WTC11 (cell line): ENCODE measurements around the gene ABCB1. TPM values are rescaled to one million over a fixed set of nuclear protein-coding genes. Genes with fewer than 3 reads are reported as not detected.

ENCODE experiments used
- ATAC-seq: fragments of 200-7000 bp; cut with Tn5 transposase; 2 replicates; pipeline ENCODE4 v1.10.0; 2021; ENCODE audit warnings: mild to moderate bottlenecking, moderate library complexity
- CTCF ChIA-PET: fragments of 300-600 bp; sonication (Branson Sonifier 250); formaldehyde crosslinking; loops from one replicate; lab custom pipeline; 2021; ENCODE audit warnings: antibody characterized with exemption; lab: Charles Lee
- POLR2A ChIA-PET: fragments of 350-600 bp; sonication (Branson Sonifier 250); formaldehyde crosslinking; loops from one replicate; lab custom pipeline; 2021; ENCODE audit warnings: antibody characterized with exemption; lab: Charles Lee
- DNase-seq: peaks from one replicate; pipeline ENCODE4 v3.0.0; 2021; ENCODE audit warnings: low spot score
- H3K27ac Mint-ChIP-seq: 2 replicates; pipeline ENCODE4 v1.8.0; 2021; ENCODE audit warnings: mixed read lengths
- H3K27me3 Mint-ChIP-seq: 2 replicates; pipeline ENCODE4 v1.8.0; 2021; ENCODE audit warnings: low read depth, mild to moderate bottlenecking, moderate library complexity, mixed read lengths
- H3K36me3 Mint-ChIP-seq: 2 replicates; pipeline ENCODE4 v1.8.0; 2021; ENCODE audit warnings: mixed read lengths
- H3K4me1 Mint-ChIP-seq: 2 replicates; pipeline ENCODE4 v1.8.0; 2022; ENCODE audit warnings: mixed read lengths
- H3K4me3 Mint-ChIP-seq: 2 replicates; pipeline ENCODE4 v1.8.0; 2021; ENCODE audit warnings: mild to moderate bottlenecking, moderate library complexity, mixed read lengths
- H3K9me3 Mint-ChIP-seq: 2 replicates; pipeline ENCODE4 v1.8.0; 2021; ENCODE audit warnings: mixed read lengths
- CBFB ChIP-seq: sonication (generic); formaldehyde crosslinking; IDR thresholded peaks from 2 replicates; pipeline ENCODE4 v1.8.1; 2022; ENCODE audit warnings: mild to moderate bottlenecking, low read depth, missing genetic modification reagents
- ESRRA ChIP-seq: sonication (generic); formaldehyde crosslinking; IDR thresholded peaks from 2 replicates; pipeline ENCODE4 v1.8.1; 2022; ENCODE audit warnings: mild to moderate bottlenecking, missing genetic modification reagents, borderline replicate concordance
- ETV6 ChIP-seq: sonication (generic); formaldehyde crosslinking; IDR thresholded peaks from 2 replicates; pipeline ENCODE4 v1.8.1; 2022; ENCODE audit warnings: mild to moderate bottlenecking, missing genetic modification reagents
- FOXJ3 ChIP-seq: sonication (generic); formaldehyde crosslinking; IDR thresholded peaks from 2 replicates; pipeline ENCODE4 v1.9.0; 2021; ENCODE audit warnings: missing genetic modification reagents, mild to moderate bottlenecking, borderline replicate concordance
- FOXP1 ChIP-seq: sonication (generic); formaldehyde crosslinking; IDR thresholded peaks from 2 replicates; pipeline ENCODE4 v1.8.0; 2022; ENCODE audit warnings: missing genetic modification reagents, mild to moderate bottlenecking, moderate library complexity, borderline replicate concordance
- GABPB1 ChIP-seq: sonication (generic); formaldehyde crosslinking; IDR thresholded peaks from 2 replicates; pipeline ENCODE4 v1.8.1; 2023; ENCODE audit warnings: mild to moderate bottlenecking, missing genetic modification reagents
- MYBL2 ChIP-seq: sonication (generic); formaldehyde crosslinking; IDR thresholded peaks from 2 replicates; pipeline ENCODE4 v1.8.1; 2023; ENCODE audit warnings: mild to moderate bottlenecking, moderate library complexity, missing genetic modification reagents
- NR2C2 ChIP-seq: sonication (generic); formaldehyde crosslinking; IDR thresholded peaks from 2 replicates; pipeline ENCODE4 v1.8.0; 2022; ENCODE audit warnings: mild to moderate bottlenecking, missing genetic modification reagents
- RELA ChIP-seq: sonication (generic); formaldehyde crosslinking; IDR thresholded peaks from 2 replicates; pipeline ENCODE4 v1.8.1; 2022; ENCODE audit warnings: missing genetic modification reagents, mild to moderate bottlenecking, borderline replicate concordance
- RORB ChIP-seq: fragments of 250-450 bp; sonication (Bioruptor Pico); IDR thresholded peaks from 2 replicates; pipeline ENCODE4 v1.9.0; 2021; ENCODE audit warnings: mild to moderate bottlenecking
- SP1 ChIP-seq: sonication (generic); formaldehyde crosslinking; conservative IDR thresholded peaks from 2 replicates; pipeline ENCODE4 v1.8.1; 2022; ENCODE audit warnings: missing genetic modification reagents
- TP53 ChIP-seq: sonication (generic); formaldehyde crosslinking; IDR thresholded peaks from 2 replicates; pipeline ENCODE4 v1.8.1; 2023; ENCODE audit warnings: mild to moderate bottlenecking, missing genetic modification reagents
- ZNF219 ChIP-seq: sonication (generic); formaldehyde crosslinking; IDR thresholded peaks from 2 replicates; pipeline ENCODE4 v1.8.0; 2023; ENCODE audit warnings: missing genetic modification reagents, mild to moderate bottlenecking, borderline replicate concordance
- ZNF232 ChIP-seq: sonication (generic); formaldehyde crosslinking; IDR thresholded peaks from 2 replicates; pipeline ENCODE4 v1.8.0; 2022; ENCODE audit warnings: mild to moderate bottlenecking, missing genetic modification reagents
- ZNF423 ChIP-seq: fragments of 250-450 bp; sonication (Bioruptor Pico); IDR thresholded peaks from 2 replicates; pipeline ENCODE4 v2.1.2; 2022; ENCODE audit warnings: mild to moderate bottlenecking, moderate library complexity
- ZNF425 ChIP-seq: fragments of 250-450 bp; sonication (Bioruptor Pico); conservative IDR thresholded peaks from 2 replicates; pipeline ENCODE4 v1.9.0; 2021; ENCODE audit warnings: mild to moderate bottlenecking
- total RNA-seq: library from RNA; stranded (reverse); gene quantifications from 3 replicates; pipeline ENCODE4 v1.2.3, GENCODE V29; 2021
- TF ChIP-seq, protein P1 (sequence below): sonication (generic); formaldehyde crosslinking; IDR thresholded peaks from 2 replicates; pipeline ENCODE4 v1.8.1; 2022; ENCODE audit warnings: low read depth, missing genetic modification reagents, borderline replicate concordance
- TF ChIP-seq, protein P2 (sequence below): sonication (generic); formaldehyde crosslinking; IDR thresholded peaks from 2 replicates; pipeline ENCODE4 v1.8.1; 2022; ENCODE audit warnings: mild to moderate bottlenecking, moderate library complexity, missing genetic modification reagents
- TF ChIP-seq, protein P3 (sequence below): sonication (generic); formaldehyde crosslinking; IDR thresholded peaks from 2 replicates; pipeline ENCODE4 v1.8.1; 2023; ENCODE audit warnings: mild to moderate bottlenecking, missing genetic modification reagents, moderate library complexity
- TF ChIP-seq, protein P4 (sequence below): sonication (generic); formaldehyde crosslinking; IDR thresholded peaks from 2 replicates; pipeline ENCODE4 v1.8.1; 2023; ENCODE audit warnings: mild to moderate bottlenecking, missing genetic modification reagents
- TF ChIP-seq, protein P5 (sequence below): sonication (generic); formaldehyde crosslinking; IDR thresholded peaks from 2 replicates; pipeline ENCODE4 v1.8.0; 2022; ENCODE audit warnings: mild to moderate bottlenecking, missing genetic modification reagents
- TF ChIP-seq, protein P6 (sequence below): sonication (generic); formaldehyde crosslinking; IDR thresholded peaks from 2 replicates; pipeline ENCODE4 v1.8.1; 2022; ENCODE audit warnings: low read depth, mild to moderate bottlenecking, moderate library complexity, missing genetic modification reagents, borderline replicate concordance

The ABCB1 gene
- total RNA-seq, 1 experiment from 2014 or later, result 0.94 TPM

GRCh38 chr7:87512906-87513305 lies 87.8 kb downstream of the ABCB1 start (continued):
- TF ChIP-seq ZNF425 (CRISPR knock-in tag) (no peak), FOXP1 (CRISPR knock-in tag) (no peak), ESRRA (CRISPR knock-in tag) (no peak), TP53 (no peak), GABPB1 (CRISPR knock-in tag) (no peak), NR2C2 (CRISPR knock-in tag) (no peak), SP1 (CRISPR knock-in tag) (no peak), ZNF232 (CRISPR knock-in tag) (no peak)
- TF ChIP-seq, protein P1, sequence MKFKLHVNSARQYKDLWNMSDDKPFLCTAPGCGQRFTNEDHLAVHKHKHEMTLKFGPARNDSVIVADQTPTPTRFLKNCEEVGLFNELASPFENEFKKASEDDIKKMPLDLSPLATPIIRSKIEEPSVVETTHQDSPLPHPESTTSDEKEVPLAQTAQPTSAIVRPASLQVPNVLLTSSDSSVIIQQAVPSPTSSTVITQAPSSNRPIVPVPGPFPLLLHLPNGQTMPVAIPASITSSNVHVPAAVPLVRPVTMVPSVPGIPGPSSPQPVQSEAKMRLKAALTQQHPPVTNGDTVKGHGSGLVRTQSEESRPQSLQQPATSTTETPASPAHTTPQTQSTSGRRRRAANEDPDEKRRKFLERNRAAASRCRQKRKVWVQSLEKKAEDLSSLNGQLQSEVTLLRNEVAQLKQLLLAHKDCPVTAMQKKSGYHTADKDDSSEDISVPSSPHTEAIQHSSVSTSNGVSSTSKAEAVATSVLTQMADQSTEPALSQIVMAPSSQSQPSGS (CRISPR knock-in tag), result no peak
- TF ChIP-seq, protein P2, sequence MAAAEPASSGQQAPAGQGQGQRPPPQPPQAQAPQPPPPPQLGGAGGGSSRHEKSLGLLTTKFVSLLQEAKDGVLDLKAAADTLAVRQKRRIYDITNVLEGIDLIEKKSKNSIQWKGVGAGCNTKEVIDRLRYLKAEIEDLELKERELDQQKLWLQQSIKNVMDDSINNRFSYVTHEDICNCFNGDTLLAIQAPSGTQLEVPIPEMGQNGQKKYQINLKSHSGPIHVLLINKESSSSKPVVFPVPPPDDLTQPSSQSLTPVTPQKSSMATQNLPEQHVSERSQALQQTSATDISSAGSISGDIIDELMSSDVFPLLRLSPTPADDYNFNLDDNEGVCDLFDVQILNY (CRISPR knock-in tag), result no peak
- TF ChIP-seq, protein P3, sequence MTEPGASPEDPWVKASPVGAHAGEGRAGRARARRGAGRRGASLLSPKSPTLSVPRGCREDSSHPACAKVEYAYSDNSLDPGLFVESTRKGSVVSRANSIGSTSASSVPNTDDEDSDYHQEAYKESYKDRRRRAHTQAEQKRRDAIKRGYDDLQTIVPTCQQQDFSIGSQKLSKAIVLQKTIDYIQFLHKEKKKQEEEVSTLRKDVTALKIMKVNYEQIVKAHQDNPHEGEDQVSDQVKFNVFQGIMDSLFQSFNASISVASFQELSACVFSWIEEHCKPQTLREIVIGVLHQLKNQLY, result no peak
- TF ChIP-seq, all 79 proteins: peak for 0

GRCh38 chr7:87511510-87511909 lies 89.2 kb downstream of the ABCB1 start:
- no peak overlapping the region for H3K4me3 Mint-ChIP-seq
- peaks cover 23% of the 10 kb centered on the region for H3K4me1 Mint-ChIP-seq
- ATAC-seq (no peak), DNase-seq (no peak)
- POLR2A ChIA-PET, result no interaction called here
- CTCF ChIA-PET, result no interaction called here
- no peak overlapping the region for H3K27ac Mint-ChIP-seq
- no peaks in the 10 kb centered on the region for H3K36me3 Mint-ChIP-seq
- H3K9me3 Mint-ChIP-seq, result no peaks in the 10 kb centered on the region
- H3K27me3 Mint-ChIP-seq, result no peaks in the 10 kb centered on the region; the same call in 1 of the 2 replicates
- TF ChIP-seq ZNF219 (no peak), RELA (no peak), SP1 (CRISPR knock-in tag) (no peak), MYBL2 (CRISPR knock-in tag) (no peak), ZNF423 (CRISPR knock-in tag) (no peak), ZNF425 (CRISPR knock-in tag) (no peak), CBFB (CRISPR knock-in tag) (no peak), FOXJ3 (CRISPR knock-in tag) (no peak), RORB (no peak), ETV6 (CRISPR knock-in tag) (no peak)
- TF ChIP-seq, protein P4, sequence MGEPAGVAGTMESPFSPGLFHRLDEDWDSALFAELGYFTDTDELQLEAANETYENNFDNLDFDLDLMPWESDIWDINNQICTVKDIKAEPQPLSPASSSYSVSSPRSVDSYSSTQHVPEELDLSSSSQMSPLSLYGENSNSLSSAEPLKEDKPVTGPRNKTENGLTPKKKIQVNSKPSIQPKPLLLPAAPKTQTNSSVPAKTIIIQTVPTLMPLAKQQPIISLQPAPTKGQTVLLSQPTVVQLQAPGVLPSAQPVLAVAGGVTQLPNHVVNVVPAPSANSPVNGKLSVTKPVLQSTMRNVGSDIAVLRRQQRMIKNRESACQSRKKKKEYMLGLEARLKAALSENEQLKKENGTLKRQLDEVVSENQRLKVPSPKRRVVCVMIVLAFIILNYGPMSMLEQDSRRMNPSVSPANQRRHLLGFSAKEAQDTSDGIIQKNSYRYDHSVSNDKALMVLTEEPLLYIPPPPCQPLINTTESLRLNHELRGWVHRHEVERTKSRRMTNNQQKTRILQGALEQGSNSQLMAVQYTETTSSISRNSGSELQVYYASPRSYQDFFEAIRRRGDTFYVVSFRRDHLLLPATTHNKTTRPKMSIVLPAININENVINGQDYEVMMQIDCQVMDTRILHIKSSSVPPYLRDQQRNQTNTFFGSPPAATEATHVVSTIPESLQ, result no peak
- TF ChIP-seq, protein P5, sequence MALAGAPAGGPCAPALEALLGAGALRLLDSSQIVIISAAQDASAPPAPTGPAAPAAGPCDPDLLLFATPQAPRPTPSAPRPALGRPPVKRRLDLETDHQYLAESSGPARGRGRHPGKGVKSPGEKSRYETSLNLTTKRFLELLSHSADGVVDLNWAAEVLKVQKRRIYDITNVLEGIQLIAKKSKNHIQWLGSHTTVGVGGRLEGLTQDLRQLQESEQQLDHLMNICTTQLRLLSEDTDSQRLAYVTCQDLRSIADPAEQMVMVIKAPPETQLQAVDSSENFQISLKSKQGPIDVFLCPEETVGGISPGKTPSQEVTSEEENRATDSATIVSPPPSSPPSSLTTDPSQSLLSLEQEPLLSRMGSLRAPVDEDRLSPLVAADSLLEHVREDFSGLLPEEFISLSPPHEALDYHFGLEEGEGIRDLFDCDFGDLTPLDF (CRISPR knock-in tag), result no peak
- TF ChIP-seq, protein P6, sequence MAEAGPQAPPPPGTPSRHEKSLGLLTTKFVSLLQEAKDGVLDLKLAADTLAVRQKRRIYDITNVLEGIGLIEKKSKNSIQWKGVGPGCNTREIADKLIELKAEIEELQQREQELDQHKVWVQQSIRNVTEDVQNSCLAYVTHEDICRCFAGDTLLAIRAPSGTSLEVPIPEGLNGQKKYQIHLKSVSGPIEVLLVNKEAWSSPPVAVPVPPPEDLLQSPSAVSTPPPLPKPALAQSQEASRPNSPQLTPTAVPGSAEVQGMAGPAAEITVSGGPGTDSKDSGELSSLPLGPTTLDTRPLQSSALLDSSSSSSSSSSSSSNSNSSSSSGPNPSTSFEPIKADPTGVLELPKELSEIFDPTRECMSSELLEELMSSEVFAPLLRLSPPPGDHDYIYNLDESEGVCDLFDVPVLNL (CRISPR knock-in tag), result no peak
- TF ChIP-seq, protein P3, result no peak
